GM18858 (cell line): ENCODE results near the gene NUMBL.
"Not testable (repeated sequence)": the region's sequence is repeated elsewhere in the genome, so short reads cannot be mapped to it uniquely, and the experiment has no call there.

Source experiments
- ATAC-seq: cut with Tn5 transposase; IDR thresholded peaks from one replicate; pipeline ENCODE4 v1.9.1; 2021; ENCODE audit not compliant: unreplicated experiment

The NUMBL gene

GRCh38 chr19:40667602-40668001, 22.8 kb downstream of the NUMBL start:
- ATAC-seq = no peak

- ATAC-seq = no peak
Observed at GRCh38 chr19:40666803-40667438, 23.5 kb downstream of the NUMBL start.

GRCh38 chr19:40663695-40664692, 26.5 kb downstream of the NUMBL start:
- ATAC-seq = no peak

GRCh38 chr19:40662925-40663694, 27.3 kb downstream of the NUMBL start:
- ATAC-seq = peak; percentile 64

GRCh38 chr19:40661616-40662015, 28.8 kb downstream of the NUMBL start:
- ATAC-seq = no peak

- ATAC-seq = no peak
Observed at GRCh38 chr19:40659566-40659965, 30.9 kb downstream of the NUMBL start.

- no peak for ATAC-seq
Observed at GRCh38 chr19:40659116-40659515, 31.3 kb downstream of the NUMBL start.

GRCh38 chr19:40658031-40658430, 32.4 kb downstream of the NUMBL start:
- ATAC-seq = no peak

- ATAC-seq = not testable (repeated sequence)
Observed at GRCh38 chr19:40655684-40656083, 34.8 kb downstream of the NUMBL start.

- ATAC-seq = not testable (repeated sequence)
Observed at GRCh38 chr19:40652303-40652702, 38.1 kb downstream of the NUMBL start.

- no peak for ATAC-seq
Observed at GRCh38 chr19:40650749-40651305, 39.6 kb downstream of the NUMBL start.

- ATAC-seq = not testable (repeated sequence)
Observed at GRCh38 chr19:40649903-40650675, 40.4 kb downstream of the NUMBL start.

- ATAC-seq = no peak
Observed at GRCh38 chr19:40646743-40647254, 43.7 kb downstream of the NUMBL start.

- ATAC-seq = no peak
Observed at GRCh38 chr19:40642757-40643305, 47.6 kb downstream of the NUMBL start.

GRCh38 chr19:40642051-40642706, 48.3 kb downstream of the NUMBL start:
- ATAC-seq = no peak

- ATAC-seq = no peak
Observed at GRCh38 chr19:40641281-40641680, 49.2 kb downstream of the NUMBL start.

GRCh38 chr19:40640744-40641143, 49.7 kb downstream of the NUMBL start:
- ATAC-seq = no peak

GRCh38 chr19:40639638-40639982, 50.8 kb downstream of the NUMBL start:
- no peak for ATAC-seq

- ATAC-seq = no peak
Observed at GRCh38 chr19:40638327-40638726, 52.1 kb downstream of the NUMBL start.
